HG03342 (cell line): ENCODE results near the gene COL20A1.
"Not testable (repeated sequence)": the region's sequence is repeated elsewhere in the genome, so short reads cannot be mapped to it uniquely, and the experiment has no call there.

ENCODE experiments used
- ATAC-seq: cut with Tn5 transposase; IDR thresholded peaks from one replicate; pipeline ENCODE4 v1.9.1; 2021; ENCODE audit warnings: mild to moderate bottlenecking, moderate library complexity; ENCODE audit not compliant: unreplicated experiment

Gene COL20A1

GRCh38 chr20:63292904-63293303 is at the start of gene COL20A1:
Gene COL20A1, plus strand, starts transcription at chr20:63293186. Its CDS starts 1,922 bp downstream, at chr20:63295108.
- no peak for ATAC-seq

- no peak for ATAC-seq
These were observed 49.3 kb upstream of the COL20A1 start for GRCh38 chr20:63243604-63244247.

GRCh38 chr20:63244468-63244867 is 48.5 kb upstream of the COL20A1 start:
- ATAC-seq = no peak

- no peak for ATAC-seq
These were observed 46.3 kb upstream of the COL20A1 start for GRCh38 chr20:63246490-63247288.

GRCh38 chr20:63247671-63248228 is 45.2 kb upstream of the COL20A1 start:
- no peak for ATAC-seq

- no peak for ATAC-seq
These were observed 44.0 kb upstream of the COL20A1 start for GRCh38 chr20:63248835-63249591.

GRCh38 chr20:63249891-63250290 is 43.1 kb upstream of the COL20A1 start:
- no peak for ATAC-seq

- ATAC-seq = not testable (repeated sequence)
These were observed 41.6 kb upstream of the COL20A1 start for GRCh38 chr20:63251350-63251749.

GRCh38 chr20:63252284-63252711 is 40.7 kb upstream of the COL20A1 start:
- no peak for ATAC-seq

GRCh38 chr20:63253065-63253437 is 39.9 kb upstream of the COL20A1 start:
- no peak for ATAC-seq

GRCh38 chr20:63253438-63254231 is 39.4 kb upstream of the COL20A1 start:
- ATAC-seq = no peak

- no peak for ATAC-seq
These were observed 38.8 kb upstream of the COL20A1 start, which contains the start of gene NKAIN4 for GRCh38 chr20:63254232-63254605. Gene NKAIN4, minus strand, starts transcription at chr20:63254463. Its CDS starts 13 bp downstream, at chr20:63254450.

GRCh38 chr20:63254606-63255384 is 38.2 kb upstream of the COL20A1 start:
- no peak for ATAC-seq

GRCh38 chr20:63255931-63256704 is 36.9 kb upstream of the COL20A1 start:
- no peak for ATAC-seq

GRCh38 chr20:63256954-63257353 is 36.0 kb upstream of the COL20A1 start:
- no peak for ATAC-seq

GRCh38 chr20:63257629-63258028 is 35.4 kb upstream of the COL20A1 start:
- ATAC-seq = no peak

- no peak for ATAC-seq
These were observed 34.2 kb upstream of the COL20A1 start for GRCh38 chr20:63258781-63259180.

- ATAC-seq = no peak
These were observed 33.1 kb upstream of the COL20A1 start for GRCh38 chr20:63259734-63260460.
